Adrenal gland (tissue), 5 donors: ENCODE data around the gene METTL8.

Experiments
- CTCF ChIP-seq, 6 experiments: fragments of 450-650 bp in 4 of 6; fragments of 200-600 bp in 2 of 6; sonication (generic) in 1 of 6; IDR thresholded peaks; 1 replicate in 5 of 6; 2 replicates in 1 of 6; pipeline versions ENCODE4 v1.5.1 to v1.8.0; 2016 to 2021; ENCODE audit warnings: antibody characterized with exemption in 6 of 6, mild to moderate bottlenecking in 2 of 6, moderate library complexity in 1 of 6
- POLR2A ChIP-seq, 2 donors: fragments of 450-650 bp; IDR thresholded peaks; one replicate each; pipeline ENCODE4 v1.6.1; 2017; ENCODE audit warnings: antibody characterized with exemption in 2 of 2, mild to moderate bottlenecking in 2 of 2, moderate library complexity in 1 of 2
- donor health status: DM: no; HTN: no; CAD: no.

GRCh38 chr2:171387052-171387451, 46.7 kb downstream of the METTL8 start:
- TF ChIP-seq POLR2A (IDR thresholded peaks at IDR 0.05) (no peak), CTCF (IDR thresholded peaks at IDR 0.05) (no peak)
